GM12873 (cell line): ENCODE measurements around the gene SOX18.

Experiments used
- TF ChIP-seq, protein P1 (sequence below): IDR thresholded peaks from 2 replicates; pipeline ENCODE4 v1.5.1; 2012; ENCODE audit warnings: low read depth, mild to moderate bottlenecking, moderate library complexity, low read length, control low read depth; ENCODE audit not compliant: insufficient read depth; ENCODE audit errors: missing control alignments

The SOX18 gene

DNA sequence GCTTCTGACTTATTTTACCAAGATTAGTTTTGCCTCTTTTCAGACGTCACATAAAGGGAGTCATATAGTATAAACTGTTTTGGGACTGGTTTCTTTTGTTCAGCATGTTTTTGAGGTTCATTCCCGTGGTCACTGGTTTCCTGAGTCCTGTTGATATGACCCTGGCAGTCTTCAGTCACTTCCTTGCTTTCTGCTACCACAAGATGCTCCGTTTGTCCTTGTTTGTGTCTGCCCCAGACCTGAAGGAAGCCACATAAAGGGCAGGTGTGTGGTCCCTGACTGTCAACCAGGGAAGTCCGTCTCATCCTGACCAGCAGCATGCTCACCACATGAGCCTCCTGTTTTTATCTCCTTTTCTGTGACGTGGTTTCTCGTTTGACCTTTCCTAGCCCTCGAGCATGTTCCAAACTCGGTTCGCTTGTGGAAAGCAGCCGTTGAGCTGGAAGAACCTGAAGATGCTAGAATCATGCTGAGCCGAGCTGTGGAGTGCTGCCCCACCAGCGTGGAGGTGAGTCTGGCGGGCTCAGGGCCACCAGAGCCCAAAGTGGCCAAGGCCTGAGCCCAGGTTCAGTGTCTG is 39.5 kb downstream of the SOX18 start:
- TF ChIP-seq, protein P1, sequence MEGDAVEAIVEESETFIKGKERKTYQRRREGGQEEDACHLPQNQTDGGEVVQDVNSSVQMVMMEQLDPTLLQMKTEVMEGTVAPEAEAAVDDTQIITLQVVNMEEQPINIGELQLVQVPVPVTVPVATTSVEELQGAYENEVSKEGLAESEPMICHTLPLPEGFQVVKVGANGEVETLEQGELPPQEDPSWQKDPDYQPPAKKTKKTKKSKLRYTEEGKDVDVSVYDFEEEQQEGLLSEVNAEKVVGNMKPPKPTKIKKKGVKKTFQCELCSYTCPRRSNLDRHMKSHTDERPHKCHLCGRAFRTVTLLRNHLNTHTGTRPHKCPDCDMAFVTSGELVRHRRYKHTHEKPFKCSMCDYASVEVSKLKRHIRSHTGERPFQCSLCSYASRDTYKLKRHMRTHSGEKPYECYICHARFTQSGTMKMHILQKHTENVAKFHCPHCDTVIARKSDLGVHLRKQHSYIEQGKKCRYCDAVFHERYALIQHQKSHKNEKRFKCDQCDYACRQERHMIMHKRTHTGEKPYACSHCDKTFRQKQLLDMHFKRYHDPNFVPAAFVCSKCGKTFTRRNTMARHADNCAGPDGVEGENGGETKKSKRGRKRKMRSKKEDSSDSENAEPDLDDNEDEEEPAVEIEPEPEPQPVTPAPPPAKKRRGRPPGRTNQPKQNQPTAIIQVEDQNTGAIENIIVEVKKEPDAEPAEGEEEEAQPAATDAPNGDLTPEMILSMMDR = no peak

DNA sequence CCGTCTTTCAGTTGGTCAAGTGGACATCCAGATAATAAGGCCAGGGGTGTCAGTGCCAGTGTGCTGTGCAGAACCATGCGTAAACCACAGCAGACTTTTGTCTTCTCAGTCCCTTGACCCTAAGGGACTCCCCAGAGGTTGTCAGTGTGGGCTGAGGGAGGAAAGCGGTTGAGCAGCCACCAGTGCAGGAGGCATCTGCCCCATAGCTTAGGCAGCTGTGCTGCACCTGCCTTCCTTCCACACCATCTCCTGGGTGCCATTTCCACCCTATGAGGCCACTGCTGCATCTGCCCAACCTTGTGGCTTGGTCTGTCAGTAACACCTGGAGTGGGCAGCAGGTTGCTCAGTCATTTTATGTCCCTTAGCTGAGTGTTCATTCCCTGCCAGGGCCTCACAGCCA is 42.5 kb downstream of the SOX18 start:
- TF ChIP-seq, protein P1 = no peak

DNA sequence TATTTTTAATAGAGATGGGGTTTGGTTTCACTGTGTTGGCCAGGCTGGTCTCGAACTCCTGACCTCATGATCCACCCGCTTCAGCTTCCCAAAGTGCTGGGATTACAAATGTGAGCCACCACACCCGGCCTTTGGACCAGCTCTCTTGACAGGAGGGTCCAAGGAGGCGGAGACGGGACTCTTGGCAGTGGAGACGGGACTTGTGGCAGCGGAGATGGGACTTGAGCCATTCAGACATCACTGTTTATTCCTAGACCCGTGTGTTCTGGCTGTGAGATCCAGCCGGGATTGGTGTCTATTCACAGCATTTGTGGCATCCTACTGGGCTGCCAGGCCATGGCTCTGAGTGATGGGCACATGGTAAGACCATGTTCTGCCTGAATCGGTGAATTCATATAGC is 42.9 kb downstream of the SOX18 start:
- TF ChIP-seq, protein P1 = no peak

DNA sequence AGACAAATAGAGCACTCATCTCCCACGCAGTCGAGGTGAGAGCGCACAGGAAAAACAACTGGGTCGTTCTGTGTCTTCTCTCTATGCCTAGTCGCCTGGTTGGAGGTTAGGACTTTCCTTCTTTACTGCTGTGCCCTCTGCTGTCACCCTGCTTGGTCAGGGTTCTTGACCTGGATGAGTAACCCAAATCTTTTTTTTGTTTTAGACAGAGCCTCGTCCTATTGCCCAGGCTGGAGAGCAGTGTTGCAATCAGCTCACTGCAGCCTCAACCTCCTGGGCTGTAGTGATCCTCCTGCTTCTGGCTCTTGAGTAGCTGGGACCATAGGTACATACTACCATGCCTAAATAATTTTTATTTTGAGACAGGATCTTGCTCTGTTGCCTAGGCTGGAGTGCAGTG is 44.0 kb downstream of the SOX18 start:
- TF ChIP-seq, protein P1 = no peak

DNA sequence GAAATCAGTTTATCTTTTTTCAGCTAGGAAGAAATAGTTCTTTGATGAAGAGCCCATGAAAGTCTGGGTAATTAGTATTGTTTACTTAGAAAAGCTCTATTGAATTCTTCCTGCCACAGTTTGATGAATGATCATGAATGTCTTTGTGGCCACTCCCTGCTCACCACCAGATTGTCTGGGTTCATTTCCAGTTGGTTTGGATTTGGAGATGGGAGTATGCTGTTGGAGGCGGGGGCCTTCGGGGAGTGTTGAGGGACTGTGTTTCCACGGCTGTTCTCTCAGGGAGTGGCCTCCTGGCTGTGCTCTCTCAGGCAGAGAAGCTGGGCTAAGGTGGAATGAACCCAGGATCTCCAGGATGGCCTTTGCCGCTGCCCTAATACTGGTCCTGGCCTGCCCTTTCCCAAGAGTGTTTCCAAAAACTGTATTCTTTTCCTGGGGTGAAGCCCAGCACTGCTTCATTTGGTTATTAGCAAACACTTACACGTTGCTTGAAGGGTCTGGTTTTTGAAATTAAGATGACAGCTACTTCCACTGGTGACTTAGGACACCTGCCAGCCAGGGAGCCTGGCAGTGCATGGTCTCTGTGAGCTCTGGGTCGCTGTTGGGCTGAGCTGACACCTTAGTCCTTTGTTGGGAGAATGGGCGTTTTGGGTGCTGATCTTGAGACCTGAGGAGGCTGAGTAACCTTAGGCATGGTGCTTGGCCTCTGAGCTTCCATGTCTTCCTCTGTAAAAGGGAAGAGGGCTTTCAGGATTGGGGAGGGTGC is 45.3 kb downstream of the SOX18 start:
- TF ChIP-seq, protein P1 = no peak

DNA sequence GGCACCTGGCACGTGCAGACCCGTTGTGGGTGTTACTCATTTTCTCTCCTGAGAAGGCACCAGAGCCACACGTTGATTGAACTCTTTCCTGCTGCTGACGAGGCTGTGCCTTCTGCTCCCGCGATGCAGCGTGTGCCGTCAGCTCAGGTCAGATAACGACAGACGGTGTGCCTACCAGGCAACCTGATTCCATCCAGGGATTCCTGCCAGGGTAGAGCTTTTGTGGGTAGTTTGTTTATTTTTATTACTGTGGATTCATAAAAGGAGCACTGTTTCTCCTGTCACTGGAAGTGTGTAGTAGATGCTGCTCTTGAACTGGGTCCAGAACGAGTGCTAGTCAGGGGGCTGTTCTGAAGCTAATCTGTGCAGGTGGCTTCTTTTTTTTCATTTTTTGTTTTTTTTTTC is 47.8 kb downstream of the SOX18 start:
- TF ChIP-seq, protein P1 = no peak

DNA sequence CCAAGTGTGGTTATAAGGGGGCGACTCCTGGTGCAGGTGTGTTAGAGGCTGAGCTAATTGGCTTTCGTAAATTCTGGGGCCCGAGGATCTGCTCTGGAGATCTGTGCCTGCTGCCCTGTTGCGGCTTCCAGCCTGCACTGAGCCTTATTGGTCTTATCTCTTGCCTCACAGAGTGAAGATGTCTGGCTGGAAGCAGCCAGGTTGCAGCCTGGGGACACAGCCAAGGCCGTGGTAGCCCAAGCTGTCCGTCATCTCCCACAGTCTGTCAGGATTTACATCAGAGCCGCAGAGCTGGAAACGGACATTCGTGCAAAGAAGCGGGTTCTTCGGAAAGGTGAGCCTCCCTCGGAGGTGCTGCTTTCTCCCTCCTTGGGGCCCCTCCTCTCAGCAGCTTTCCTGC is 48.5 kb downstream of the SOX18 start:
- TF ChIP-seq, protein P1 = no peak
